ENCODE measurements around the gene FXYD5.

The FXYD5 gene

DNA sequence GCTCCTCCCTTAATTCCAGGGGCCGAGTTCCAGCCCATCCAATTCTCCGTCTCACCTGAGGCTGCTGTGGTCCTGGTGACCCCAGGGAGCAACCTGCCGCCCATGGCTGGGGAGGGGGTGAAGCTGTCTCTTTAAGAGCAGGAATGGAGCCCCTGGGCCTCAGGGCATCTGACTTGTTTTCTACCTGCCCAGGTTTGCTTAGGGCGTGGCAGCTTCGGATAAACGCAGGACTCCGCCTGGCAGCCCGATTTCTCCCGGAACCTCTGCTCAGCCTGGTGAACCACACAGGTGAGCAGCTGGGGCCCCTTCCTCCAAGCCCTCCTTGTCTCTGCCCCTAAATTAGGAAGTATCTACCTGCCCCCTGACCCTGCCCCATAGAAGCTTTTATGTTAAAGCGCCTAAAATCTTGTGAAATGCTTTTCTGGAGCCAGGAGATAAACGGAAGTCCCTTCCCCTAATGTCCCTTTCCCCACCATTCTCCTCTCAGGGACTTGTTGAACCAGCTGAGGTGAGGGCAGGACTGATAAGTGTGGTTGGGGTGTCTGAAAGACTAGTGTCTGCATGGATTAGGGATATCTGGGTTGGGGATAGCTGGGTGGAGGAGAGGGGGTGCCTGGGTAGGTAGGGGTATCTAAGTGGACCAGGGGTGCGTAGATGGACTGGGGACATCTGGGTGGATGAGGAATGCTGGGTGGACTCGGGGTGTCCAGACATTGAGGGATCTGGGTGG is 38.3 kb upstream of the FXYD5 start:
- ChIA-PET POLR2A (interaction anchor here (0.6 kb wide), 2 partner anchors 42 to 45 kb away, joined by 3 read pairs; no protein-coding TSS in a partner anchor), CTCF (interaction anchor here (0.9 to 3.3 kb wide), 10 partner anchors 11 to 72 kb away, joined by 3 to 54 read pairs (median 4); partner anchors contain the start of gene LGI4)
- Histone ChIP-seq H3K36me3 (ENCODE audit: control insufficient read depth in 4 of 4, insufficient read depth in 4 of 4, low read length in 3 of 4) (no peaks in the 10 kb centered on the region), H3K4me1 (ENCODE audit: control extremely low read depth in 1 of 4, control insufficient read depth in 4 of 4, insufficient read depth in 4 of 4, low read length in 3 of 4) (peaks cover 1 to 62% (median 32%) of the 10 kb centered on the region in 4 experiments), H3K4me3 (ENCODE audit: control insufficient read depth in 1 of 7, extremely low read depth in 1 of 7, insufficient read depth in 4 of 7, low read depth in 2 of 7, low read length in 6 of 7) (no peak overlapping the region), H3K27me3 (replicated peaks in 2 of 5; ENCODE audit: control insufficient read depth in 4 of 5, insufficient read depth in 5 of 5, low read length in 4 of 5) (no peaks in the 10 kb centered on the region), H3K9me3 (ENCODE audit: control extremely low read depth in 1 of 5, control insufficient read depth in 4 of 5, insufficient read depth in 2 of 5, low read depth in 1 of 5, low read length in 4 of 5) (no peaks in the 10 kb centered on the region), H3K27ac (ENCODE audit: insufficient read depth in 1 of 2, low read depth in 1 of 2, low read length in 2 of 2, poor library complexity in 1 of 2, severe bottlenecking in 2 of 2) (no peak overlapping the region)
- 96% methylated on average over 9 of the region's 13 CpGs for WGBS (ENCODE audit: insufficient coverage)
- DNase-seq = no peak

DNA sequence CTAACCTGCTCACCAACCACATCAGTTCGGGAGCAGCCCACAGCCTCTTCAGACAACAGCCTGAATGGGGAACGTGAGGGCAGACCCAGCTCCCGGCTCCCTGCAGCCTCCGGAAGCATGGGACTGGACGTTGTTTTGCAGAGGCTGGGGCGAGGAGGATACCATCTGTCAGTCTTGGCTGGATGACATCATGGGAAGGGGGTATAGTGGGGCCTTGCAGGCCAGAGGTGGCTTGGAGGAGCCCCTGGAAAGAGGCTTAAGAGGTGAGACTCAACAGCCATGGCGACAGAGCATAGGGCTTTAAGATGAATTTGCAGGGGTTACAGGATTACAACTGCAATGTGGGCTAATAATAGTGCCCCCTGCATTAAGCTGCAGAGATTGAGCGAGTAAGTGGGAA is 37.4 kb upstream of the FXYD5 start:
- WGBS (ENCODE audit: insufficient coverage) = 98% methylated on average over 7 of the region's 8 CpGs
- POLR2A ChIA-PET = no interaction called here

GRCh38 chr19:35117799-35118198 is 36.7 kb upstream of the FXYD5 start:
- ChIA-PET CTCF (interaction anchor here (0.6 to 3.2 kb wide), 8 partner anchors 12 to 76 kb away, joined by 3 to 19 read pairs (median 4); partner anchors contain the start of gene HPN), POLR2A (no interaction called here)
- H3K4me3 ChIP-seq (ENCODE audit: control insufficient read depth in 1 of 7, extremely low read depth in 1 of 7, insufficient read depth in 4 of 7, low read depth in 2 of 7, low read length in 6 of 7) = no peak overlapping the region
- DNase-seq = no peak
- 78% methylated on average over 11 of the region's 11 CpGs for WGBS (ENCODE audit: insufficient coverage)
- no peaks in the 10 kb centered on the region for H3K27me3 ChIP-seq (replicated peaks in 2 of 5; ENCODE audit: control insufficient read depth in 4 of 5, insufficient read depth in 5 of 5, low read length in 4 of 5)
- no peak overlapping the region for H3K27ac ChIP-seq (ENCODE audit: insufficient read depth in 1 of 2, low read depth in 1 of 2, low read length in 2 of 2, poor library complexity in 1 of 2, severe bottlenecking in 2 of 2)
- no peaks in the 10 kb centered on the region for H3K9me3 ChIP-seq (ENCODE audit: control extremely low read depth in 1 of 5, control insufficient read depth in 4 of 5, insufficient read depth in 2 of 5, low read depth in 1 of 5, low read length in 4 of 5)
- peaks cover 1 to 72% (median 38%) of the 10 kb centered on the region in 4 experiments for H3K4me1 ChIP-seq (ENCODE audit: control extremely low read depth in 1 of 4, control insufficient read depth in 4 of 4, insufficient read depth in 4 of 4, low read length in 3 of 4)
- no peaks in the 10 kb centered on the region for H3K36me3 ChIP-seq (ENCODE audit: control insufficient read depth in 4 of 4, insufficient read depth in 4 of 4, low read length in 3 of 4)

More for the DNA sequence above, 37.4 kb upstream of the FXYD5 start:
- Histone ChIP-seq H3K4me1 (ENCODE audit: control extremely low read depth in 1 of 4, control insufficient read depth in 4 of 4, insufficient read depth in 4 of 4, low read length in 3 of 4) (peaks cover 1 to 70% (median 38%) of the 10 kb centered on the region in 4 experiments), H3K27me3 (replicated peaks in 2 of 5; ENCODE audit: control insufficient read depth in 4 of 5, insufficient read depth in 5 of 5, low read length in 4 of 5) (no peaks in the 10 kb centered on the region), H3K9me3 (ENCODE audit: control extremely low read depth in 1 of 5, control insufficient read depth in 4 of 5, insufficient read depth in 2 of 5, low read depth in 1 of 5, low read length in 4 of 5) (no peaks in the 10 kb centered on the region), H3K4me3 (ENCODE audit: control insufficient read depth in 1 of 7, extremely low read depth in 1 of 7, insufficient read depth in 4 of 7, low read depth in 2 of 7, low read length in 6 of 7) (no peak overlapping the region), H3K27ac (ENCODE audit: insufficient read depth in 1 of 2, low read depth in 1 of 2, low read length in 2 of 2, poor library complexity in 1 of 2, severe bottlenecking in 2 of 2) (no peak overlapping the region), H3K36me3 (ENCODE audit: control insufficient read depth in 4 of 4, insufficient read depth in 4 of 4, low read length in 3 of 4) (no peaks in the 10 kb centered on the region)
- no peak for DNase-seq
- CTCF ChIA-PET = interaction anchor here (0.9 to 3.3 kb wide), 6 partner anchors 18 to 75 kb away, joined by 3 to 54 read pairs (median 10); partner anchors contain the start of genes HPN and LGI4

DNA sequence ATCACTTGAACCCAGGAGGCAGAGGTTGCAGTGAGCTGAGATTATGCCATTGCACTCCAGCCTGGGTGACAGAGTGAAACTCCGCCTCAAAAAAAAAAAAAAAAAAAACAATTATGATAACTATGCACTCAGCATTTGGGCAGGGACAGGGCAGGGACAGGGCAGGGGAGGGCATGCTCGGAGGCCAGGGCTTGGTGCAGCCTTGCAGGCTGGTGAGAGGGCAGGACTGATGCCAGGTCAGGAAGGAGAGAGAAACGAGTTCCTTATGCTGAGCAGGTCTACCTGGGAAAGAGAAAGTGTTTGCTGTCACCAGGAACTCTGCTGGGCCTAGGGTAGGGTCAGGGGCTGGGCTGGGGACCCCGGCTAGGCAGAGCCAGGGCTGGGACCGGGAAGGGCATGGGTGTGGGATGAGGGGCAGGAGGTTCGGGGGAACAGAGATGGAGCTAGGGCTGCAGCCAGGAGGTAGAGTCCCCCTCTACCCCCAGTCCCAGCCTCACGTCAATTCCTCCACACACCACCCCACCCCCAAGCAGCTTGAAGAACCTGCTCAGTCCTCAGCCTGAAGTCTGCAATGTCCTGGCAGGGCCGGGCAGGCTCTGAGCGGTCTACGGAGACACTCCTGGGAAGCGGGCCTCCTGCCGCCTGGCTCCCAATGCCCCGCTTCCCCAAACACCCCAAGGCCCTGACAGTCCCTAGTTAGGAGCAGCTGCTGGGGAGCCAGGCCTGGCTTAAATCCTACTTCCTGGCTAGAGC is 36.1 kb upstream of the FXYD5 start:
- Histone ChIP-seq H3K4me1 (ENCODE audit: control extremely low read depth in 1 of 4, control insufficient read depth in 4 of 4, insufficient read depth in 4 of 4, low read length in 3 of 4) (peaks cover 1 to 73% (median 38%) of the 10 kb centered on the region in 4 experiments), H3K36me3 (ENCODE audit: control insufficient read depth in 4 of 4, insufficient read depth in 4 of 4, low read length in 3 of 4) (no peaks in the 10 kb centered on the region), H3K27ac (ENCODE audit: insufficient read depth in 1 of 2, low read depth in 1 of 2, low read length in 2 of 2, poor library complexity in 1 of 2, severe bottlenecking in 2 of 2) (no peak overlapping the region), H3K27me3 (replicated peaks in 2 of 5; ENCODE audit: control insufficient read depth in 4 of 5, insufficient read depth in 5 of 5, low read length in 4 of 5) (no peaks in the 10 kb centered on the region), H3K9me3 (ENCODE audit: control extremely low read depth in 1 of 5, control insufficient read depth in 4 of 5, insufficient read depth in 2 of 5, low read depth in 1 of 5, low read length in 4 of 5) (no peaks in the 10 kb centered on the region), H3K4me3 (ENCODE audit: control insufficient read depth in 1 of 7, extremely low read depth in 1 of 7, insufficient read depth in 4 of 7, low read depth in 2 of 7, low read length in 6 of 7) (peak overlapping the region in 3 of 7 experiments; percentile 22 to 55 (median 26))
- CTCF ChIA-PET = interaction anchor here (0.6 to 3.2 kb wide), 8 partner anchors 12 to 75 kb away, joined by 3 to 19 read pairs (median 4); partner anchors contain the start of genes FXYD5 and LGI4
- POLR2A ChIA-PET = interaction anchor here (1.4 kb wide), 1 partner anchor 23 kb away, joined by 4 read pairs; no protein-coding TSS in a partner anchor
- DNase-seq = peak in 2 of 3 donors; percentile 31 to 52
- 29% methylated on average over 9 of the region's 13 CpGs for WGBS (ENCODE audit: insufficient coverage)

DNA sequence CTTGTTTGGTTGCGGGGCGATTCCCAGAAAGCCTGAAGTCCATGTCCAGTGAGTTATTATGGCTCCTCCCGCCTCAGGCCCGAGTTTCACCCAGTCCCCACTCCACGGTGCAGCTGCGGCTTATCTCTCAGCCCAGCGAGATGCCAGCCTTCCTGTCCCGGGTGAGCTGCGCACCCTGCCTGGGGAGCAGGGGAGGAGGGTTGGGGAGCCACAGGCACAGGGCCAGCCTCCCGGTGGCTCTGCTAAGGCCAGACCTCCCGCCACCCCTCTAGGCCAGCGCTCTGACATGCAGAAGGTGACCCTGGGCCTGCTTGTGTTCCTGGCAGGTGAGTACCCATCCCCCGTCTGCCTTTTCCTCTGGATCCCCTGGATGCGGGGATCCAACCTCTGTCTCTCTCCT is 35.4 kb upstream of the FXYD5 start:
- DNase-seq = peak; percentile 60 to 83 (median 73)
- Histone ChIP-seq H3K36me3 (ENCODE audit: control insufficient read depth in 4 of 4, insufficient read depth in 4 of 4, low read length in 3 of 4) (no peaks in the 10 kb centered on the region), H3K4me1 (ENCODE audit: control extremely low read depth in 1 of 4, control insufficient read depth in 4 of 4, insufficient read depth in 4 of 4, low read length in 3 of 4) (peaks cover 1 to 76% (median 38%) of the 10 kb centered on the region in 4 experiments), H3K4me3 (ENCODE audit: control insufficient read depth in 1 of 7, extremely low read depth in 1 of 7, insufficient read depth in 4 of 7, low read depth in 2 of 7, low read length in 6 of 7) (peak overlapping the region in 3 of 7 experiments; percentile 22 to 55 (median 26)), H3K27ac (ENCODE audit: insufficient read depth in 1 of 2, low read depth in 1 of 2, low read length in 2 of 2, poor library complexity in 1 of 2, severe bottlenecking in 2 of 2) (no peak overlapping the region), H3K9me3 (ENCODE audit: control extremely low read depth in 1 of 5, control insufficient read depth in 4 of 5, insufficient read depth in 2 of 5, low read depth in 1 of 5, low read length in 4 of 5) (no peaks in the 10 kb centered on the region), H3K27me3 (replicated peaks in 2 of 5; ENCODE audit: control insufficient read depth in 4 of 5, insufficient read depth in 5 of 5, low read length in 4 of 5) (no peaks in the 10 kb centered on the region)
- WGBS (ENCODE audit: insufficient coverage) = 14% methylated on average over 12 of the region's 14 CpGs
- ChIA-PET CTCF (interaction anchor here (1.1 to 3.2 kb wide), 8 partner anchors 8 to 76 kb away, joined by 3 to 19 read pairs (median 4); partner anchors contain the start of genes FXYD5 and LGI4), POLR2A (interaction anchor here (1.4 kb wide), 1 partner anchor 22 kb away, joined by 4 read pairs; no protein-coding TSS in a partner anchor)

DNA sequence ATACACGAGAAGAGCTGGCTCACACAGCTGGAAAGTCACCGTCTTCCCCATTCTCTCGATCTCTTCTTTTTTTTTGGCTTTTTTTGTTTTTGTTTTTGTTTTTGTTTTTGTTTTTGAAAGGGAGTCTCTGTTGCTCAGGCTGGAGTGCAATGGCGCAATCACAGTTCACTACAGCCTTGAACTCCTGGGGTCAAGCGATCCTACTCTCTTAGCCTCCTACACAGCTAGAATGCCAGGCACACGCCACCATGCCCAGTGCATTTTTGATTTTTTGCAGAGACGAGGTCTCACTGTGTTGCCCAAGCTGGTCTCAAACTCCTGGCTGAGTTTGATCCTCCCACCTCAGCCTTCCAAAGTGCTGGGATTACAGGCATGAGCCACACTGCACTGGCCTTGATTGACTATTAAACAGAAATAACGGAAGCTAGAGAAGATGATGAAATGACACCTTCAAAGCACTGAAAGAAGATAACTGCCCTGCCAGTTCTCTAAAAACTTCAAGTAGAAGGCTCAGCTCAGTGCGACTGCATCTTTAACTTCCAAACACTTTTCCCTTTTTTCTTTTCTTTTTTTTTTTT is 34.9 kb upstream of the FXYD5 start:
- Histone ChIP-seq H3K4me1 (ENCODE audit: control extremely low read depth in 1 of 4, control insufficient read depth in 4 of 4, insufficient read depth in 4 of 4, low read length in 3 of 4) (peaks cover 1 to 76% (median 38%) of the 10 kb centered on the region in 4 experiments), H3K27me3 (replicated peaks in 2 of 5; ENCODE audit: control insufficient read depth in 4 of 5, insufficient read depth in 5 of 5, low read length in 4 of 5) (no peaks in the 10 kb centered on the region), H3K27ac (ENCODE audit: insufficient read depth in 1 of 2, low read depth in 1 of 2, low read length in 2 of 2, poor library complexity in 1 of 2, severe bottlenecking in 2 of 2) (no peak overlapping the region), H3K4me3 (ENCODE audit: control insufficient read depth in 1 of 7, extremely low read depth in 1 of 7, insufficient read depth in 4 of 7, low read depth in 2 of 7, low read length in 6 of 7) (no peak overlapping the region), H3K9me3 (ENCODE audit: control extremely low read depth in 1 of 5, control insufficient read depth in 4 of 5, insufficient read depth in 2 of 5, low read depth in 1 of 5, low read length in 4 of 5) (no peaks in the 10 kb centered on the region), H3K36me3 (ENCODE audit: control insufficient read depth in 4 of 4, insufficient read depth in 4 of 4, low read length in 3 of 4) (no peaks in the 10 kb centered on the region)
- DNase-seq = no peak
- WGBS (ENCODE audit: insufficient coverage) = 85% methylated on average over 5 of the region's 9 CpGs
- POLR2A ChIA-PET = interaction anchor here (1.4 kb wide), 1 partner anchor 21 kb away, joined by 4 read pairs; no protein-coding TSS in a partner anchor
- CTCF ChIA-PET = interaction anchor here (1.1 to 3.2 kb wide), 6 partner anchors 9 to 49 kb away, joined by 3 to 19 read pairs (median 5); partner anchors contain the start of genes FXYD5 and LGI4
